HG03354 (cell line): ENCODE data around the gene TRPC1.

ENCODE experiments used
- ATAC-seq: cut with Tn5 transposase; IDR thresholded peaks from one replicate; pipeline ENCODE4 v1.9.1; 2021; ENCODE audit warnings: mild to moderate bottlenecking; ENCODE audit not compliant: unreplicated experiment, poor library complexity, severe bottlenecking

Gene TRPC1

DNA sequence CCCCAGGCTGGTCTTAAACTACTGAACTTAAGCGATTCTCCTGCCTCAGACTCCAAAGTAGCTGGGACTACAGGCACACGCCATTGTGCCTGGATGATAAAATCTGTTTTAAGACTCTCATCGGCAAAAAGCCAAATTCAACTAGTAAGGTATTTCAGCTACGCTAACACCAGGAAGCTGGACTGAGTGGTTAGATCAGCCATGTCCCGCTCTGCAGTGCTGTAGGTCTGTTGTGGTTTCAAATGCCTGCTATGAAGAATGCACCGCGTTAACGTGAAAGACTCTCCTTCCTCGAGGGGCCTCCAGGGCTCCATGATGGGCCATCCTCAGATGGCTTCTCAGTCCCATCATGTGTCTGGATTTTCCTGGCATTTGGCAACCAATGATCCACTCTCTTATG, 94.8 kb downstream of the TRPC1 start:
- no peak for ATAC-seq

DNA sequence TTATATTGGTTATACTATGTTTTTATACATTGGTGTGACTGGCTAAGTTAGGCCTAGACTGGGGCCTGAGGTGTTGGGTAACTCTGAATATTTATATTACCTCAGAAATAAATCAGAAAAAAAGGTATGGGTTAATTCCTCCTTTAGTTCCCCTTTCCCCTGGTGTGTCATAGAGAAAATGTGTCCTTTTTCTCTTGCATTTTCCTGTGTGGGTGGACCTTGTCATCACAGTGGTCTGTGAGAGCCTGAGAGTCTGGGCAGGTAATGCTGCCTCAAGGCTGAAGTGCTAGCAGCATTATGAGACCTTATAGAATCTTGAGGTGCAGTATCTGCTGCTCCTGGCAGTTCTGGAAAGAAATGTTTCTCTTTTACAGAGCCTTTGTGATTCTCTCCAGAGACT, 95.3 kb downstream of the TRPC1 start:
- no peak for ATAC-seq

DNA sequence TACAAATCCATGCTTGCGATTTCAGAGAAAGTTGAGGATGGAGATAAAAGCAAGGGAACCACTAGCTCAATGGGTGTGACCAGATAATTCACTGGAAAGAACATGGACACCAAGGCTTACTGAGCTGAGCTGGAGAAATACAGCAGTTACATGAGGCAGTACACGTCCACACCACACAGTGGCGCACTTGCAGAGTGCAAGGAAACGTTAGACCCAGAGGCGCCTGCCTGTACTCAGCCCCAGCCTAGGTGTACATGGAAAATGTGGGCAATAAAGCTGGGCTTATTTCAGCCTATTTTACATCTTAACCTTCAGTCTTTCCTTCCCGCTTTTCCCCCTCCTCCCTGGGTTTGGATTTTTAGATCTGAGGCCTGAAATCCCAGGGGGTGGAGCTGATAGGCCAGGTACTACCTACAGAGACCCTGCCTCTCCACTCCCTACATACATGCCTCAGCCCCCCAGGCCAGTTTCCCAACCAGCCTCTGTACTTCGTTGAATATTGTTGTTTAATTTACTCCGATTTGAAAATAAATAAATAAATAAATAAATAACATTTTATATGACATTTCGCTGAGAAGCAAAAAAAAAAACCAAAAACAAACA, 105.0 kb downstream of the TRPC1 start:
- ATAC-seq = peak; percentile 100

DNA sequence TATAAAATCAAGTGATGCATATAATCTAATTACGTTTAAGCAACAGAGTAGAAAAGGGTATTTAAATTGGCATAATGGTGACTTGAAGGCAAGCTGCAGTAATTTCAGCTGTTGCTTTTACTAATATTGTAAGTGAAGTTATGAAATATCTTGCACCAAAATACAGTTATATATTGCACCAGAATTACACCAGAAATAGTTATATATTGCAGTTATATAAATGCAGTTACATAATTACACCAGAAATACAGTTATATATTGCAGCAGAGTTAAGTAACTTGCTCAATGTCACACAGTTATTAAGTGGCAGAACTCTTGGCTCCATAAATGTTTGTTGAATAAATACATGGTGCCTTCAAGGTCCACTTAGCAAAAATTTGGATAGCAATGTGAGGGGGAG, 113.7 kb downstream of the TRPC1 start:
- ATAC-seq = no peak

DNA sequence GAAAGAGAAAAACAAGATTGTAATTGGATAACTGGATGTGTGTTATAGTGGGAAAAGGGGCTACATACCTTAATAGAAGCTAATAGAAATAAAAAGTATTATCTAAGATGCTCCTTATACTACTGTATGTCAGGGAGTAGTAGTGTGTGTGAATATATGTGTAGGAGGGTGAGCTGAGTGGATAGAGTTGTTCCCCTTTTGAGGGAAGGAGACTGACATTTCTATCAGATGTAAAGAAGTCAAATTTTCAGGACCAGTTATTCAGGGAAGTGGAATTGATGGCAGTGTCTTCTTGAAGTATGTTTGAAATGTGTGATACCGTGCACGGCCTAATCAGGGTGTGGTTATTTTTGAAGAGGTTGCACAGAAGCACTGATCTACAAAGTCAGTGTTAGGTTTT, 116.0 kb downstream of the TRPC1 start:
- ATAC-seq = no peak

DNA sequence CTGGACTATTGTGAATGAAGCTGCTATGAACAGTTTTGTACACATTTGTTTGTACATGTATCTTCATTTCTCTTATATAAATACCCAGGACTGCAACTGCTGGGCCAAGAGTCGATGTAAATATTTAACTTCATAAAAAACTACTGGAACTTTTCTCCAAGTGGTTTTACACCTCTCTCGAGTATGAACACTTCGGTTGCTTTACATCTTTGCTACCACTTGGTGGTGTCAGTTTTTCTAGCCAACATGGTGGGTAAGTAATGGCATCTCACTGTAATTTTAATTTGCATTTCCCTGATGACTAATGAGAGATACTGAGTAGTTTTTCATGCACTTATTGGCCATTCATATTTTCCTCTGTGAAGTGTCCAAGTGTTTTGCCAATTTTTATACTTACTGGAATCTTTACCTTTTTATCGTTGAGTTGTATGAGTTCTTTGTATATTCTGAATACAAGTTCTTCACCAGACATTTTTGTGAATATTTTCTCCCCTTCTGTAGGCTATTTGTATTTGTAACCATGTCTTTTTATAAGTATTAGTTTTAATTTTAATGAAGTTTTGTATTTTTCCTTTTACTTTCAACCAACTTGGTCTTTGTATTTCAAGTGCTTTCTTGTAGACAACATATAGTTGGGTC, 120.6 kb downstream of the TRPC1 start:
- peak; percentile 89 for ATAC-seq

DNA sequence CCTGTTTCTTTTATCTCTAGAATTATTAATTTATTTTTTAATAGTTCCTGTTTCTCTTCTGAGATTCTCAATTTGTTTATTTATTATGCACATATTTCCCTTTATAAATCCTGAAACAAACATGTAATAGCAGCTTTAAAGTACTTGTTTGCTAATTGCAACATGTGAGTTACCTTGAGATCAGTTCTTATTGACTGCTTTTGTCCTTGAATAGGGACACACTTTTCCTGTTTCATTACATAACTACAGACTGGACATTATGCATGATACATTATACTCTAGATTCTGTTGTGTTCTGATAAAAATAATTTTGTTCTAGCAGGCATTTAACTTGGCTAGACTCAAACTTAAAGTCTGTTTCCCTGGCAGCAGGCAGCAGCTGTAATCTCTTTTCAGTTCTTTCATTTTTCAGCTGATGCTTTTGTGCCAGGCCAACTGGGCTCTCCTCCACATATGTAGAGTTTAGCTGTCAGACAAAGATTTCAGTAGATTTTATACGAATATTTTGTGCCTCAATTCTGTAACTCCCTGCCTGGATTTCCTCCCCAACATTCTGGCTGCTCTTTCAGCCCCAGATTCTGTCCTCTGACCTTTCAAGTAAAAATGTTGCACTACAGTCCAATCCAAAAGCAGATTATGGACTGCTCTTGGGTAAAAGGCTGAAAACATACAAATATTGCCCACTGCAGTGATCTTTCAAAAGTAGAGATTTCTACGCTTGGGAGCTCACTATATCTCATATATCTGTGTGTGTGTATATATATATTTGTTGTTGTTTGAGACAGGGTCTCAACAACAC, 123.1 kb downstream of the TRPC1 start:
- ATAC-seq = no peak

DNA sequence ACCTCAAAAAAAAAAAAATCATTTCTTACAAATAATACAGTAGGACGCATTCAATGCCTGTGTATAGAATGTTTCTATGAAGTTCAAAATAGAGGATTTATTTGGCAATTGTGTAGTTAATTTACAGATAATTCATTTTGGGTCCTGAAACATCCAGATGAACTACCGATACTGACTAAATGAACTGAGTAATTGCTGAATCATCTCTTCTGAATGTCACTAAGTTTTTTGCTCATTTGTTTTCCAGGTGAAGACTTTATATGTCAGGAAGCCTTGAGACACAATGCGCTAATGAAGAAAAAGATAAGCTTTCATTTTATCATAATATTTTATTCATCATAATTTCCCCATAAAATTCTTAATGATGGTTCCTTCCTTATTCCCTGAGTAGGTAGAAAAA, 125.3 kb downstream of the TRPC1 start:
- ATAC-seq = no peak

DNA sequence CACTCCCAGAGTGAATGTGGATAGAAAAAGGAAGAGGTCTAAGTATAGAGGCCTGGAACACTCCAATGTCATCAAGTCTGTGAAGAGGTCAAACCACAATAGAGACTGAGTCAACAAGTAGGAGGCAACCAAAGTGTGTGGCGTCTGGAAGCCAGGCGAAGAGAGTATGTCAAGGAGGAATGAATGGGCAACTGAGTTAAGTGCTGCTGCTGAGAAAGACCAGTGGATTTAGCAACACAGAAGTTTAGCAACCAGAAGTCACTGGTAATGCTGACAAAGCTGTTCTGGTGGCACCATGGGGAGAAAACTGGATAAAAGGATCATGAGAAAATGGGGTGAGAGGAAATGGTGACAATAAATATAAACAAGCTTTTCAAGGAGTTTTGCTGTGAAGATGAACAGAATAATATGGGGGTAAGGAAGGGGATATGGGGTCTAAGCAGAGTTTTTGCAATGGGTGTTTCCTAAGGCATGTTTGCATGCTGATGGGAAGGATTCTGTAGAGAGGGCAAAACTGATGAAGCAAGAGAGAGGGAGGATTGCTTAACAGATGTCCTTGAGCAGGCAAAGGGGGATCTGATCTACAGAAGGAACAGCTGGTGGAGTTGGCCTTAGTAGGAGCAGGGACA, 126.7 kb downstream of the TRPC1 start:
- no peak for ATAC-seq

DNA sequence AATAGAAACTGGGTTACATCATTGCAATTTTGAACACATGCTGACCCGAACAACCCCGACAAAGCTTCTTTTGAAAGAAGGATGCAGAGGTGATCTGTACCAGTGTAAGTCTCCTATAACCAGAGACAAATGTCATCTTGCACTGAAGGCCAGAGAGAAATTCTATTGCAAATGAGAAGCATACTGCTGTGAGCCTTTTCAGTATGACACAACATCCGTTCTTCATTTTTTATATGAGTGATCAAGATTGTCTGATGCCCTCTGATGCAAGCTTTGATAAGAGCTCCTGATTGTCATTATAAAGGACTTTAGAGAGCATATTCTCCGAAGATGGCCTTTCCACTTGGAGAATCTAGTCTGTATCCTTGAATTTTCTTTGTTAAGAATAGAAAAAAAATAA, 128.2 kb downstream of the TRPC1 start:
- no peak for ATAC-seq

DNA sequence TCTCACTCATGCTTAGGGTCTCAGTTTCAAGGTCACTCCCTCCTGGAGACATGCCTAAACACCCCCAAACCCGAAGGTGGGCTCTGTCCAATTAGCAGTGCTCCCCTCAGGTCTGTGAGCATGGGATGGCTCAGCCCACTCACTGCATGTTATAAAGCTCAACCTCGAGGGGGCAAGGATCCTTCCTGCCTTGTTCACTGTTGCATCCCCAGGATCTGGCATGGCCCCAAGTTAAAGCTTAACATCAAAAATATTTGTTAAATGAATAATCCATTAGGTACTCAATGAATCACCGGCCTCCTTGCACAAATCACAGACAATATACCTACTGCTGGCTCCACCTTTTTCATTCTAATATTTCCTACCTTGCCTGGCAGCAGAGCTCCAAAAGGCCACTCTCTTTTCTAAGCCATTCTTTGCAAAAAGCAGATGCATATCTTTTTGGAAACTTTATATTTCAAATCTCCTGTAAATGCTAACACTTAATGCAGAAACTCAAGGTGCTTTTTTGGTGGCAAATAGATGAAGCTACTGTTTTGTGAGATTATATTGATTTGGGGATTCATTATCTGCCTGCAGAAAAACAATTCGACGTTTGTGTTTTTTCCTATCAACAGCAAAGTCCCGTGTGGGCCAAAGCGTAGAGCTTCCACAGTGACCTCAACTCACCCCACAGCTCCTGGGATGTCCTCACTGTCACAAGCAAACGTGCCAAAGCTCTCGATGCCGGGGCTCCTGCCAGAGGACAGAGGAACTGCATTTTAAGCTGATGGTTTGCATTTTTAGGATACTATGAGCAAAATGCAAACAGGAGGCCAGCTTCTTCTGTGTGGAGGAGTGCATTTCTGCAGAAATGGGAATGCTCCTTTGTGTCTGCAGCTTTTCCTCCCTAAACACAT, 129.7 kb downstream of the TRPC1 start:
- ATAC-seq = peak; percentile 73

DNA sequence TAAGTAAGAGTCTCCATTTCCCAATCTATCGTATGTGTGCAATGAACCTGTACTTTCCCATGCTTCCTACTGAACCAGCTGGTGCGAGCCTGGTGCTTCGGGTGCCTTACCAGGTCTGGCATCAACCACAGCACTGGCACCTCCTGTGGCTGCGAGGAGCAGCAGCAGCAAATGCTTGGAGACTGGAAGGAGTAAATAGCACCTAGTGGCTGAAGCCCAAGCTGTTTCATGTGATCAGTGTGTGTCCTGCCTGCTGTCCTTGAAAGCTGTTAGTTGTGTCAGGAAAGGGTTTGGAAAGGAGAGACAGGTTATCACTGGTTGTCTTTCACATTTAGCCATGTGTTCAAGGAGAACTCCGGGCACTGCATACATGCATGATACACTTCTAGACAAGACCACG, 133.2 kb downstream of the TRPC1 start:
- ATAC-seq = no peak
